GM13977 (cell line): ENCODE data around the gene TIAM1.

Source experiments
- DNase-seq: peaks from one replicate; pipeline ENCODE4 v3.0.0; 2012; ENCODE audit warnings: low spot score
- CTCF ChIP-seq: IDR thresholded peaks from 2 replicates; pipeline ENCODE4 v1.5.1; 2012; ENCODE audit warnings: mild to moderate bottlenecking, control low read depth; ENCODE audit not compliant: insufficient read depth; ENCODE audit errors: extremely low read depth, missing control alignments
- in situ Hi-C: fragments of 300-500 bp; cut with MboI; formaldehyde crosslinking; loops from one replicate; pipeline ENCODE4 v1.12.0; 2022; ENCODE audit warnings: low sequenced_read_pairs, low pct_unique_long_range_greater_than_20kb, mixed read lengths, inconsistent platforms; ENCODE audit not compliant: unreplicated experiment

TIAM1 gene

GRCh38 chr21:31260790-31261189, 83.3 kb downstream of the TIAM1 start:
- TF ChIP-seq CTCF: no peak
- in situ Hi-C loops: no loop called here
- no peak for DNase-seq

GRCh38 chr21:31258073-31258472, 86.0 kb downstream of the TIAM1 start:
- no peak for DNase-seq
- TF ChIP-seq CTCF: no peak
- in situ Hi-C loops: no loop called here

GRCh38 chr21:31257265-31257664, 86.8 kb downstream of the TIAM1 start:
- TF ChIP-seq CTCF: no peak
- in situ Hi-C loops: no loop called here
- DNase-seq: no peak

GRCh38 chr21:31255896-31256295, 88.2 kb downstream of the TIAM1 start:
- in situ Hi-C loops: no loop called here
- DNase-seq: no peak
- TF ChIP-seq CTCF: no peak

GRCh38 chr21:31255036-31255435, 89.0 kb downstream of the TIAM1 start:
- no peak for TF ChIP-seq CTCF
- DNase-seq: no peak
- in situ Hi-C loops: no loop called here

- no peak for TF ChIP-seq CTCF
- DNase-seq: no peak
- in situ Hi-C loops: no loop called here
These were observed 89.9 kb downstream of the TIAM1 start for GRCh38 chr21:31254131-31254530.

GRCh38 chr21:31253684-31254083, 90.4 kb downstream of the TIAM1 start:
- in situ Hi-C loops: no loop called here
- no peak for TF ChIP-seq CTCF
- DNase-seq: no peak
